Panc1 (cell line): ENCODE measurements around the gene CACNA2D3. TPM values are rescaled to one million over a fixed set of nuclear protein-coding genes. Genes with fewer than 3 reads are reported as not detected.

ENCODE experiments used
- ATAC-seq: fragments of 200-7000 bp; cut with Tn5 transposase; 2 replicates; pipeline ENCODE4 v1.9.1; 2020; ENCODE audit warnings: mild to moderate bottlenecking, moderate library complexity
- BruUV-seq: library from RNA; stranded (reverse); fragments of 400-500 nt; replicated peaks from 2 replicates; lab custom pipeline; 2021; lab: Mats Ljungman, UMichigan
- CTCF ChIA-PET: fragments of 300-600 bp; sonication (Branson Sonifier 250); formaldehyde crosslinking; loops from one replicate; lab custom pipeline; 2022; ENCODE audit warnings: antibody characterized with exemption; lab: Charles Lee
- POLR2A ChIA-PET: fragments of 300-600 bp; sonication (Branson Sonifier 250); formaldehyde crosslinking; loops from one replicate; lab custom pipeline; 2022; ENCODE audit warnings: antibody characterized with exemption; lab: Charles Lee
- DNase-seq: peaks from one replicate; pipeline ENCODE4 v3.0.0-alpha.2; 2010; ENCODE audit warnings: low read depth, low spot score
- H3K27ac ChIP-seq: 2 replicates; pipeline ENCODE4 v1.5.1; 2011; ENCODE audit warnings: mild to moderate bottlenecking, low read length, inconsistent platforms
- H3K27me3 ChIP-seq: fragments of 200-500 bp; sonication (Bioruptor generic); 2 replicates; pipeline ENCODE4 v1.6.0; 2014; ENCODE audit warnings: low read length, inconsistent platforms; ENCODE audit not compliant: control insufficient read depth, insufficient read depth
- H3K36me3 ChIP-seq: fragments of 200-500 bp; sonication (Bioruptor generic); 2 replicates; pipeline ENCODE4 v1.5.1; 2014; ENCODE audit warnings: inconsistent platforms, mild to moderate bottlenecking, low read length, moderate library complexity; ENCODE audit not compliant: control insufficient read depth, insufficient read depth
- H3K4me1 ChIP-seq: 2 replicates; pipeline ENCODE4 v1.5.1; 2011; ENCODE audit warnings: inconsistent platforms, mild to moderate bottlenecking, low read length, moderate library complexity; ENCODE audit not compliant: control insufficient read depth, insufficient read depth
- H3K4me3 ChIP-seq, 2 experiments: 2 replicates each; pipeline ENCODE4 v1.5.1; 2011 to 2012; ENCODE audit warnings: low read depth in 2 of 2, low read length in 2 of 2, mild to moderate bottlenecking in 2 of 2, inconsistent platforms in 1 of 2, moderate library complexity in 1 of 2
- H3K9me3 ChIP-seq: fragments of 200-500 bp; sonication (Bioruptor generic); 2 replicates; pipeline ENCODE4 v1.5.1; 2014; ENCODE audit warnings: low read depth, mild to moderate bottlenecking, inconsistent platforms, low read length, moderate library complexity; ENCODE audit not compliant: control insufficient read depth, insufficient read depth
- POLR2AphosphoS5 ChIP-seq: IDR thresholded peaks from 2 replicates; pipeline ENCODE4 v1.6.1; 2012; ENCODE audit warnings: mild to moderate bottlenecking, low read depth, low read length, moderate library complexity
- SIN3A ChIP-seq: IDR thresholded peaks from 2 replicates; pipeline ENCODE4 v1.6.1; 2012; ENCODE audit warnings: low read depth, mild to moderate bottlenecking, low read length, moderate library complexity, borderline replicate concordance; ENCODE audit not compliant: insufficient read depth
- TCF7L2 ChIP-seq: IDR thresholded peaks from 2 replicates; pipeline ENCODE4 v1.6.1; 2011; ENCODE audit warnings: mild to moderate bottlenecking, low read depth, low read length, inconsistent platforms
- in situ Hi-C: cut with HindIII; loops from 2 replicates; pipeline ENCODE4 v1.10.0; 2016; ENCODE audit warnings: low sequenced_read_pairs, low pct_unique_long_range_greater_than_20kb
- intact Hi-C: fragments of 100-400 bp; cut with micrococcal nuclease; formaldehyde crosslinking; loops from one replicate; pipeline ENCODE4 v1.10.0; 2022; ENCODE audit not compliant: unreplicated experiment
- total RNA-seq: library from RNA; stranded (reverse); gene quantifications from one replicate; pipeline ENCODE4 v1.2.1, GENCODE V29; 2021; ENCODE audit not compliant: unreplicated experiment
- TF ChIP-seq, protein P1 (sequence below), 2 experiments: IDR thresholded peaks; 2 replicates each; pipeline ENCODE4 v1.6.1; 2011 to 2012; ENCODE audit warnings: low read depth in 2 of 2, control low read depth in 1 of 2, low read length in 1 of 2, mild to moderate bottlenecking in 1 of 2, moderate library complexity in 1 of 2; ENCODE audit not compliant: insufficient read depth in 1 of 2
- TF ChIP-seq, protein P2 (sequence below): fragments of 450-650 bp; IDR thresholded peaks from 2 replicates; pipeline ENCODE4 v1.5.1; 2017; ENCODE audit warnings: mild to moderate bottlenecking

The CACNA2D3 gene
- total RNA-seq, 1 experiment from 2014 or later, result 0.41 TPM

DNA sequence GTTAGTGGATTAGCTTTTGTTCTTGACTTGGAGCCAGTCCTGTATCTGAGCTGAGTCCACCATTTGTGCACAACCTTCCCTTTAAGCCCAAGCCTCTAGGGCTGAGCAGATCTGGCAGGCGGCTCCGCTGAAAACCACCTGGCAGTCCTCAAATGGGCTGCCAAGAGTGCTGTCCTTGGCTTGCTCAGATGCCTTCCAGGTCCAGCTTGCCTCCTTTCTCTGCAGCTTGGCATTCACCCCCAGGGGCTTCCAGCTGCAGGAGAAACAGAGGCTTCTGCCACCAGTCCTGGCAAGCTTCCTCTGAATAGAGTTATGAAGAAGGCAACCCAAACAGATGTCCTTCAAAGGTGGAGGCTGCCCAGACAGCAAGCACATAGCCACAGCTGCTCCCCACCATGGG, 708.8 kb downstream of the CACNA2D3 start:
- in situ Hi-C loops, result no loop called here
- DNase-seq (no peak), ATAC-seq (no peak)
- ChIA-PET POLR2A (interaction anchor here (0.6 kb wide), 1 partner anchor 350 kb away, joined by 7 read pairs; no protein-coding TSS in a partner anchor), CTCF (interaction anchor here (0.5 to 0.6 kb wide), 3 partner anchors 499 to 1432 kb away, joined by 3 to 4 read pairs (median 4); no protein-coding TSS in a partner anchor)
- Histone ChIP-seq H3K36me3 (no peaks in the 10 kb centered on the region), H3K27me3 (no peaks in the 10 kb centered on the region), H3K4me1 (no peaks in the 10 kb centered on the region), H3K4me3 (no peak overlapping the region), H3K9me3 (no peaks in the 10 kb centered on the region), H3K27ac (no peak overlapping the region)
- no TSS peak for BruUV-seq
- intact Hi-C loops, result loop anchor here (10.0 kb wide), 1 partner anchor 1214 kb away; no protein-coding TSS in a partner anchor
- TF ChIP-seq POLR2AphosphoS5 (no peak), TCF7L2 (no peak), SIN3A (no peak)
- TF ChIP-seq, protein P1, sequence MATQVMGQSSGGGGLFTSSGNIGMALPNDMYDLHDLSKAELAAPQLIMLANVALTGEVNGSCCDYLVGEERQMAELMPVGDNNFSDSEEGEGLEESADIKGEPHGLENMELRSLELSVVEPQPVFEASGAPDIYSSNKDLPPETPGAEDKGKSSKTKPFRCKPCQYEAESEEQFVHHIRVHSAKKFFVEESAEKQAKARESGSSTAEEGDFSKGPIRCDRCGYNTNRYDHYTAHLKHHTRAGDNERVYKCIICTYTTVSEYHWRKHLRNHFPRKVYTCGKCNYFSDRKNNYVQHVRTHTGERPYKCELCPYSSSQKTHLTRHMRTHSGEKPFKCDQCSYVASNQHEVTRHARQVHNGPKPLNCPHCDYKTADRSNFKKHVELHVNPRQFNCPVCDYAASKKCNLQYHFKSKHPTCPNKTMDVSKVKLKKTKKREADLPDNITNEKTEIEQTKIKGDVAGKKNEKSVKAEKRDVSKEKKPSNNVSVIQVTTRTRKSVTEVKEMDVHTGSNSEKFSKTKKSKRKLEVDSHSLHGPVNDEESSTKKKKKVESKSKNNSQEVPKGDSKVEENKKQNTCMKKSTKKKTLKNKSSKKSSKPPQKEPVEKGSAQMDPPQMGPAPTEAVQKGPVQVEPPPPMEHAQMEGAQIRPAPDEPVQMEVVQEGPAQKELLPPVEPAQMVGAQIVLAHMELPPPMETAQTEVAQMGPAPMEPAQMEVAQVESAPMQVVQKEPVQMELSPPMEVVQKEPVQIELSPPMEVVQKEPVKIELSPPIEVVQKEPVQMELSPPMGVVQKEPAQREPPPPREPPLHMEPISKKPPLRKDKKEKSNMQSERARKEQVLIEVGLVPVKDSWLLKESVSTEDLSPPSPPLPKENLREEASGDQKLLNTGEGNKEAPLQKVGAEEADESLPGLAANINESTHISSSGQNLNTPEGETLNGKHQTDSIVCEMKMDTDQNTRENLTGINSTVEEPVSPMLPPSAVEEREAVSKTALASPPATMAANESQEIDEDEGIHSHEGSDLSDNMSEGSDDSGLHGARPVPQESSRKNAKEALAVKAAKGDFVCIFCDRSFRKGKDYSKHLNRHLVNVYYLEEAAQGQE (IDR thresholded peaks at IDR 0.05; ENCODE audit: insufficient read depth in 1 of 2, low read depth in 2 of 2, low read length in 1 of 2), result no peak
- TF ChIP-seq, protein P2, sequence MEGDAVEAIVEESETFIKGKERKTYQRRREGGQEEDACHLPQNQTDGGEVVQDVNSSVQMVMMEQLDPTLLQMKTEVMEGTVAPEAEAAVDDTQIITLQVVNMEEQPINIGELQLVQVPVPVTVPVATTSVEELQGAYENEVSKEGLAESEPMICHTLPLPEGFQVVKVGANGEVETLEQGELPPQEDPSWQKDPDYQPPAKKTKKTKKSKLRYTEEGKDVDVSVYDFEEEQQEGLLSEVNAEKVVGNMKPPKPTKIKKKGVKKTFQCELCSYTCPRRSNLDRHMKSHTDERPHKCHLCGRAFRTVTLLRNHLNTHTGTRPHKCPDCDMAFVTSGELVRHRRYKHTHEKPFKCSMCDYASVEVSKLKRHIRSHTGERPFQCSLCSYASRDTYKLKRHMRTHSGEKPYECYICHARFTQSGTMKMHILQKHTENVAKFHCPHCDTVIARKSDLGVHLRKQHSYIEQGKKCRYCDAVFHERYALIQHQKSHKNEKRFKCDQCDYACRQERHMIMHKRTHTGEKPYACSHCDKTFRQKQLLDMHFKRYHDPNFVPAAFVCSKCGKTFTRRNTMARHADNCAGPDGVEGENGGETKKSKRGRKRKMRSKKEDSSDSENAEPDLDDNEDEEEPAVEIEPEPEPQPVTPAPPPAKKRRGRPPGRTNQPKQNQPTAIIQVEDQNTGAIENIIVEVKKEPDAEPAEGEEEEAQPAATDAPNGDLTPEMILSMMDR, result no peak

DNA sequence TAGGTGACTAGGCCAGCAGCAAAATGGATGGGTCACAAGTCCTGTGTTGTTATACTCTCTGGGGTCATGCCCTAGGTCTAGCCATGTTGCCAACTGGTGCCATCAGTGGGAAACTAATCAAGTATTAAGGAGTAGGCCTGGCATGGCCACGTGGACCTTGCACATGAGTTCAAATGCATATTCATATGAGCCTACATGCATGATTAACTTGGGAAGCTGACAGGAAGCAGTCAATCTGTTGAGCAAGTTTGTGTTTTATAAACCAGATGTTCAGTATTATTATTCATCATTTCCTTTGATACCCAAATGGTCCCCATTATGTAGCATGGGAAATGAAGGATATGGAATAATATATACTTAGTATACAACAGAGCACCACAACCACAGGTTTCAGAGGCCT, 710.5 kb downstream of the CACNA2D3 start:
- Histone ChIP-seq H3K4me3 (no peak overlapping the region), H3K9me3 (no peaks in the 10 kb centered on the region), H3K36me3 (no peaks in the 10 kb centered on the region), H3K27ac (no peak overlapping the region), H3K27me3 (no peaks in the 10 kb centered on the region), H3K4me1 (no peaks in the 10 kb centered on the region)
- CTCF ChIA-PET, result no interaction called here
- TF ChIP-seq POLR2AphosphoS5, result no peak
- TF ChIP-seq, protein P1 (IDR thresholded peaks at IDR 0.05; ENCODE audit: insufficient read depth in 1 of 2, low read depth in 2 of 2, low read length in 1 of 2), result no peak
- TF ChIP-seq TCF7L2, result no peak
- POLR2A ChIA-PET, result interaction anchor here (0.7 kb wide), 1 partner anchor 964 kb away, joined by 6 read pairs; no protein-coding TSS in a partner anchor
- intact Hi-C loops, result loop anchor here (10.0 kb wide), 1 partner anchor 1212 kb away; no protein-coding TSS in a partner anchor
- DNase-seq (no peak), ATAC-seq (no peak)
- in situ Hi-C loops, result no loop called here
- no TSS peak for BruUV-seq
